ENCODE results near the gene AANAT. TPM values are rescaled to one million over a fixed set of nuclear protein-coding genes. Genes with fewer than 3 reads are reported as not detected.

Gene AANAT
- total RNA-seq, 1 donor from 2014 or later = not detected

DNA sequence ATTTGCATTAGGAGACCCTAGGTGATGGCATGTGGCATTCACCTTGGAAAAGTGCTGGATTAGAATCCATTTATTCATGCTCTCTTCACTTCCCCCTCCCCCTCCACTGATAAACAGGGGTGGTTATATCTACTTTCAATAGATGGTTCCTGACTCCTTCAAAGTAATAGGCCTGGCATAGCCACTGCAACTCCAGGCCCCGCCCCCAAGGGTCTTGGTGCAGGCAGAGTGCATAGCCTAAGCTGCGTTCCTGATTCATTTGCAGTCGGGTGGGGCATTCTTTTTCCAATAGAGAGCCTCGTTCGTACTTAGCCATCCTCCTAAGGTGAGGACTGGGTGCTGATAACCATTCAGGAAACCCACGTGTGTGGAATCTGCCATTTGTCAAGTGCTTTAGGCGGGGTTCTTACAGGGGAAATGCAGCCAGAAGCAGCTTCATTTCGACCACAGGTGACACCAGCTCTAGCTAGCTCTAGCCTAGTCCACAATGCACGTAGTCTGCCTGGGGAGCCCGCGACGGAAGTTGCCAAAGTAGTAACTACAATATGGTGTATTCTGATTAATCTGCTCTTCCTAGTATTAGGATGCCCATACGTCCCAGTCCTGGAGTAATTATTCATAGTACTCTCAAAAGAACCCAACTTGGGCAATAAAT is 25.6 kb upstream of the AANAT start:
- Mint-ChIP-seq H3K27me3 (ENCODE audit: unreplicated experiment) (no peaks in the 10 kb centered on the region), H3K4me3 (ENCODE audit: unreplicated experiment) (no peak overlapping the region), H3K4me1 (ENCODE audit: unreplicated experiment) (peaks cover 44% of the 10 kb centered on the region), H3K27ac (ENCODE audit: unreplicated experiment) (no peak overlapping the region), H3K36me3 (ENCODE audit: low read depth, unreplicated experiment) (peaks cover 10% of the 10 kb centered on the region), H3K9me3 (ENCODE audit: unreplicated experiment) (no peaks in the 10 kb centered on the region)
- TF ChIP-seq, protein P1, sequence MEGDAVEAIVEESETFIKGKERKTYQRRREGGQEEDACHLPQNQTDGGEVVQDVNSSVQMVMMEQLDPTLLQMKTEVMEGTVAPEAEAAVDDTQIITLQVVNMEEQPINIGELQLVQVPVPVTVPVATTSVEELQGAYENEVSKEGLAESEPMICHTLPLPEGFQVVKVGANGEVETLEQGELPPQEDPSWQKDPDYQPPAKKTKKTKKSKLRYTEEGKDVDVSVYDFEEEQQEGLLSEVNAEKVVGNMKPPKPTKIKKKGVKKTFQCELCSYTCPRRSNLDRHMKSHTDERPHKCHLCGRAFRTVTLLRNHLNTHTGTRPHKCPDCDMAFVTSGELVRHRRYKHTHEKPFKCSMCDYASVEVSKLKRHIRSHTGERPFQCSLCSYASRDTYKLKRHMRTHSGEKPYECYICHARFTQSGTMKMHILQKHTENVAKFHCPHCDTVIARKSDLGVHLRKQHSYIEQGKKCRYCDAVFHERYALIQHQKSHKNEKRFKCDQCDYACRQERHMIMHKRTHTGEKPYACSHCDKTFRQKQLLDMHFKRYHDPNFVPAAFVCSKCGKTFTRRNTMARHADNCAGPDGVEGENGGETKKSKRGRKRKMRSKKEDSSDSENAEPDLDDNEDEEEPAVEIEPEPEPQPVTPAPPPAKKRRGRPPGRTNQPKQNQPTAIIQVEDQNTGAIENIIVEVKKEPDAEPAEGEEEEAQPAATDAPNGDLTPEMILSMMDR (IDR thresholded peaks at IDR 0.05; ENCODE audit: unreplicated experiment) = no peak
- DNase-seq (ENCODE audit: low spot score) = no peak

DNA sequence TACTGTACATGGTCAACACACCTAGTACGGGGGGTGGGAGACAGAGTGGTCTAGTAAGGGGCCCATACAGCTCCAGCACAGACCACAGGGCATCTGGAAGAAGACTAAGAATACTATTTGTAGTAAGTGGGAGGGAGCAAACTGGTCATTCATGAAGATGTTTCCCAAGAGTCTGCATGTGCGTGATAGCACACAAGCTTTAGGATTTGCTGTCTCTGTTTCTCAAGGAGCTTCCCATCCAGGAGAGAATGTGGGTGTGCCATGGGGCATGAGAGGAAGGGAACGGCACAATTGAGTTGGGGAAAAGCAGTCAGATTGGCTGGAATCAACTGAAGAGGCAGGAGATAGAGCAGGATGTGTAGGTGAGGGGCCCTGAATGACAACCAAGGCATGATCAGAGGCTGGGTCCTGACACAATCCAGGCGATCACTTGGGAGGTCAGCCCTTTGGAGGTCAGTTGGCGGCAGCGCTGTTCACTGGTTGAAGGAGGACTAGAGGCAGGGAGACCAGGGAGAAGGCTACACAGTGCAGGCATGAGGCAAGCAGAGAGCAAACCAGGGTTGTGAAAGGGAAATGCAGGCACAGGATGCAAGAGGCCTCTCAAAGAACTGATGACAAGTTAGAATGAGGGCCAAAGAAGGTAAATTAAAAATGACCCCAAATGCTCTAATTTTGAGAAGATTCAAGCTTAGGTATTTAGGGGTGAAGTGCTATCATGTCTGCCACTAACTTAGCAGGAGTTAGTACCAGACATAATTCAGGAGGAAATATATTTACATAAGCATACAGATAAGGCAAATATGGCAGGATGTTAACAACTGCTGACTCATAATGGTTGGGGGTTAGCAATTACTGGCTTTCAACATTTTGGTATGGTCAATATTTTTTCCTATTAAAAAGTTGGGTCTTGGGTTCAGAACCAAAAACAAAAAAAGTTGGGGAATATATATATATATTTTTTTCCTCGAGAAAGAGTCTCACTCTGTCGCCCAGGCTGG is 24.8 kb upstream of the AANAT start:
- TF ChIP-seq, protein P1 (IDR thresholded peaks at IDR 0.05; ENCODE audit: unreplicated experiment) = no peak
- Mint-ChIP-seq H3K4me1 (ENCODE audit: unreplicated experiment) (peaks cover 52% of the 10 kb centered on the region), H3K27me3 (ENCODE audit: unreplicated experiment) (no peaks in the 10 kb centered on the region), H3K4me3 (ENCODE audit: unreplicated experiment) (no peak overlapping the region), H3K27ac (ENCODE audit: unreplicated experiment) (peak overlapping the region; percentile 37), H3K36me3 (ENCODE audit: low read depth, unreplicated experiment) (peaks cover 10% of the 10 kb centered on the region), H3K9me3 (ENCODE audit: unreplicated experiment) (no peaks in the 10 kb centered on the region)
- no peak for DNase-seq (ENCODE audit: low spot score)

DNA sequence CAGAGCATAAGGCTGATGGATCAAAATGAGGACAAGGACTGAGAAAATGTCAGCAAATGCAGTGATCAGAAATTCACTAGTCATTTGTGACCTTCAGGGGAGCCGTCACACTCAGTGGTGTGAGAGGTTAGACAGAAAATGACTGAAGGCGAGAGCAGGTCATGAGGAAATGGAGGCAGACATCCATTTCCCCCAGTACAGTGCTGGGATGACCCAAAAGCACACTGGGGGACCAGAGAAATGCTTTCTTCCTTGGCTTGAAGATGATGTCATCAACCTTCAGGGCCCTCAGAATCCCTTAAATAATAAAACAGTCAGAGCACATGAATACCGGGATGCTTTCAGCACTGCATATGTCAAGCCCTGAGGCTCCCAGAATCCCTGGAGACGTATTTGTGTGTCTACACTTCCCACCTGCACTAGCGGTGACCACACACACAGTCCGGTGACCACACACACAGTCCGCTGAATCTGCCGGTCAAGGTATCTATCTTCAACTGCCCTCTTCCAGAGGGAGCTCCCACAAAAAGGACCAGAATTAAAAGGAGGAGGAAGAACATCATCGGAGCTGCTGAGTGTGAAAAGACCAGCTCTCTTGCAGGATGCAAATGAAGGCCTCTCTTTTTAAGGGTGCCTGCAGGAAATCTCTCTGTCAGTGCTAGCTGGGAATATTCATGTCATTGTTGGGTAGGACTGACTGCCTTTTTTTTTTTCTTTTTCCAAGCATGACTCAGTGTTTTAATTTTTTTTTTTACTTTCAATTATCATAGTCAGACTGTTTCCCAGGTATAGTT is 22.7 kb upstream of the AANAT start:
- no peak for DNase-seq (ENCODE audit: low spot score)
- no peaks in the 10 kb centered on the region for H3K9me3 Mint-ChIP-seq (ENCODE audit: unreplicated experiment)
- H3K27me3 Mint-ChIP-seq (ENCODE audit: unreplicated experiment) = peaks cover 3% of the 10 kb centered on the region
- H3K4me3 Mint-ChIP-seq (ENCODE audit: unreplicated experiment) = no peak overlapping the region
- H3K4me1 Mint-ChIP-seq (ENCODE audit: unreplicated experiment) = peaks cover 55% of the 10 kb centered on the region
- peak overlapping the region; percentile 39 for H3K27ac Mint-ChIP-seq (ENCODE audit: unreplicated experiment)
- TF ChIP-seq, protein P1 (IDR thresholded peaks at IDR 0.05; ENCODE audit: unreplicated experiment) = no peak
- H3K36me3 Mint-ChIP-seq (ENCODE audit: low read depth, unreplicated experiment) = peaks cover 3% of the 10 kb centered on the region

DNA sequence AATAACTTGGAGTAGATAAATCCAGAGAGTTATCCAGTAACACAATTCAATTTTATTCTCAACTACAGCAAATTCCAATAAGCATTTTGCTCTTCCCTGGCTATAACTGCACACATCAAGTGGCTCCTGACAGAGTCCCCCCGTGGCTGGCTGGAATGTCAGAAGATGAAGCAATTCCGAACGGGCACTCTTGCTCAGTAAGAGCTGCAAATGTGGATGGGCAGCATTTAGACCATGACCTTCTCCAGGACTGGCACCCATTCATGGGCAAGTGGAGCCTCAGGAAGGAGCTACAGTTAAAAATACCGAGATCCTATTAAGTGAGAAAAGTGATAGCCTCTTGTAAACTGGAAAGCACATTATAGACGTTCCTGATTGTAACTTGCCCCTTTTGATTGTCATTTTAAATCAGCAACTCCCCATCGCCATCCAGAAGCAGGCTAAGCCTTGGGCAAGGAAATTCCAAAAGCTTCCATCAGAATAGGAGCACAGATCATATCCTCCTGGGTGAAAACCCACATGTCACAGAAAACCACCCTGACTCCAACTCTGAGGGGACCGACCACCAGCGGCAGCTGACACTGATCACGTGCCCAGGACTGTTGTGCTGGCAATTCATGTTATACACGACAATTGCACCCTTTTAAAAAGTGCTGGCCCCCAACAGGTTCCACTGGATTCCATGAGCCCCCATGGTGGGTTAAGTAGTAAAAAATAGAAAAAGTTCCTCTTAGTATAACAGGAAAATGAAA is 21.5 kb upstream of the AANAT start:
- no peak for DNase-seq (ENCODE audit: low spot score)
- peak overlapping the region; percentile 38 for H3K27ac Mint-ChIP-seq (ENCODE audit: unreplicated experiment)
- H3K4me3 Mint-ChIP-seq (ENCODE audit: unreplicated experiment) = no peak overlapping the region
- H3K9me3 Mint-ChIP-seq (ENCODE audit: unreplicated experiment) = no peaks in the 10 kb centered on the region
- peaks cover 3% of the 10 kb centered on the region for H3K27me3 Mint-ChIP-seq (ENCODE audit: unreplicated experiment)
- peaks cover 57% of the 10 kb centered on the region for H3K4me1 Mint-ChIP-seq (ENCODE audit: unreplicated experiment)
- H3K36me3 Mint-ChIP-seq (ENCODE audit: low read depth, unreplicated experiment) = peaks cover 3% of the 10 kb centered on the region
- TF ChIP-seq, protein P1 (IDR thresholded peaks at IDR 0.05; ENCODE audit: unreplicated experiment) = no peak

All from endothelial cell (in vitro differentiated cells).